WERI-Rb-1 (cell line): Measurements from ENCODE around the gene AGAP1.

Experiments used
- DNase-seq: peaks from one replicate; pipeline ENCODE4 v3.0.0-alpha.2; 2020
- H3K27ac ChIP-seq: fragments of 250-450 bp; sonication (Bioruptor Pico); 2 replicates; pipeline ENCODE4 v1.5.1; 2020; ENCODE audit warnings: mild to moderate bottlenecking, moderate library complexity
- H3K27me3 ChIP-seq: fragments of 250-450 bp; sonication (Bioruptor Pico); 2 replicates; pipeline ENCODE4 v1.5.1; 2021; ENCODE audit warnings: mild to moderate bottlenecking, low read depth, moderate library complexity; ENCODE audit not compliant: insufficient read depth, severe bottlenecking
- H3K36me3 ChIP-seq: fragments of 250-450 bp; sonication (Bioruptor Pico); 2 replicates; pipeline ENCODE4 v1.5.1; 2020; ENCODE audit warnings: mild to moderate bottlenecking, moderate library complexity
- H3K4me3 ChIP-seq: 2 replicates; pipeline ENCODE4 v1.5.1; 2011; ENCODE audit warnings: low read depth, mild to moderate bottlenecking, control low read depth, low read length
- H3K9me3 ChIP-seq: fragments of 250-450 bp; sonication (Bioruptor Pico); 2 replicates; pipeline ENCODE4 v1.5.1; 2021; ENCODE audit warnings: mild to moderate bottlenecking, moderate library complexity; ENCODE audit not compliant: severe bottlenecking
- CTCF ChIP-seq: IDR thresholded peaks from 2 replicates; pipeline ENCODE4 v1.5.1; 2011; ENCODE audit warnings: low read depth, mild to moderate bottlenecking, control low read depth, inconsistent platforms, low read length

The AGAP1 gene

DNA sequence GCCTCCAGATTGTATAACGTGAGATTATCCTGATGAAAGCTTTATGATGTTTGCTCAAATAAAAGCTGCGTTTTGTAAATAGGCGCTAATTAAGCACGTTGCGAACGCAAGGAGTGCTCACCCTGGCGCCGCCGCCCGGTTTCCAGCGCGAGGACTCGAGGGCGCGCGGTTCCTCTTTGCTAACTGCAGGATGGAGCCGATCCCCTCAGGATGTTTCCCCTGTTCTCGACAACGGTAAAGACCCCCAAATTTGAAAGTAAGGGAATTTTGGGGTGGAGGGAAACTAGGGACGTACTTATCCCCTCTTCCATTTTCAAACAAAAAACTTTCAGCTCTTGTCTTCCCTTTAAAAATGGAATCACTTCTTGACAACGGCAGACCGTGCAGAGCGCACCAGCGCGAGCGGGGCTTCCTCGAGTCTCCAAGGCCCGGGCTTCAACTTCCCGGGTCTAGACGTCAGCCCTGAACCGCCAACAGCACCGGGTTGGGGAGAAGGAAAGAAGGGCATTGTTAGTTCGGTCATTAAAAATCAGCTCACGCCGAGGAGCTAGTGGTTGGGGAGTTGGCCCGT lies 675.4 kb downstream of the AGAP1 start:
- peaks cover 5% of the 10 kb centered on the region for H3K9me3 ChIP-seq
- peaks cover 100% of the 10 kb centered on the region for H3K27me3 ChIP-seq
- H3K36me3 ChIP-seq: no peaks in the 10 kb centered on the region
- H3K27ac ChIP-seq: no peak overlapping the region
- no peak for TF ChIP-seq CTCF
- no peak overlapping the region for H3K4me3 ChIP-seq
- DNase-seq: no peak

GRCh38 chr2:236169741-236170589 lies 676.1 kb downstream of the AGAP1 start:
- TF ChIP-seq CTCF: no peak
- no peaks in the 10 kb centered on the region for H3K36me3 ChIP-seq
- no peak for DNase-seq
- peaks cover 4% of the 10 kb centered on the region for H3K9me3 ChIP-seq
- no peak overlapping the region for H3K4me3 ChIP-seq
- no peak overlapping the region for H3K27ac ChIP-seq
- peaks cover 100% of the 10 kb centered on the region for H3K27me3 ChIP-seq

DNA sequence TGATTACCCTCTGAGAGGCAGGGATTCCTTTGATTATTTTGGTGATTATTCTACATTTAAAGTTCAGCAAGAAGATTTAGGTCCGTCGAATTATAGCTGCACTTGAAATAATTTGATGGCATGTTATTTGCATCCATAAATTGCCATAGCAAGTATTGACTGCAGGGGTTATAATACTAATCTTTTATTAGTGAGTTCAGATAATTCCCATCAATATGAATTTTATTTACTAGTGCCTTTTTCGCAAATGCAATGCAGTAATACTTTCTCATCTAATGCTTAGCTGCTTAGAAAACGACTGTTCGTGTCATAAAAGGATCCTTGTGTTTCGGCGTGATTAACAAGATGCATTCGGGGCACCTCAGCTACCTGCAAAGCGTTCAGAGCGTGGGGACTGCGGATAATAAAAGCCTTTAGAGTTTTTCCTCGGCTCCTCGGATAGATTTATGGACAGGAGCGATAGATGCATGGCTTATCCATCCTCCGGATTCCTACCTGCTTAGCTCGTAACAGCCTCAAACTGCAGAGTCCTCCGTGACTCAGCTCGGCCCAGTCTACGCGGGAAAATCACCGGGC lies 676.8 kb downstream of the AGAP1 start:
- H3K27me3 ChIP-seq: peaks cover 99% of the 10 kb centered on the region
- no peak overlapping the region for H3K4me3 ChIP-seq
- no peak for DNase-seq

DNA sequence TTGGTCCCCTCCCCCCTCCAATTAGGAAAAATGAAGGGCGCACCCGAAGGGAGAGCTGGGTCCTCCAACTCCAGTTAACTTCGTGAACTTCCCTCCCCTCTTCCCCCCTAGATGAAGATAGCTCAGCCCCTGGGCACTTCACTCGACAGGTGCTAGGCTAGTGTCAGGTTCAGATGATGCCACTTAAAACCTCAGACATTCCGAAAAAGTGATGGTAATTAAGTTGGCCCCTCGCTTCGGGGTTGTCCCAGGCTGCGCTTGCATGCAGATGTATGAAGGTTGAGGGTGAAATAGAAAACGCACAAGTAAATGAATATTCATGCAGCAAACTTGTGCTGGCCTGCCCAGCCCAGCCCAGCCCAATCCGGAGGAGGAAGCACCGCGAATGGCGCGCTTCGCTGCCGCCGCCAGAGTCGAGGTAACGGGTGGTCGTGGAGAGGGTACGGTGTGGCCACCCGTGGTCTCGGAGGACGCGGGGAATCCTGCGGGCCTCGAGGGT lies 677.4 kb downstream of the AGAP1 start:
- Histone ChIP-seq H3K27me3 (peaks cover 99% of the 10 kb centered on the region), H3K9me3 (peaks cover 4% of the 10 kb centered on the region), H3K36me3 (no peaks in the 10 kb centered on the region), H3K4me3 (no peak overlapping the region), H3K27ac (no peak overlapping the region)
- no peak for TF ChIP-seq CTCF
- no peak for DNase-seq

More for the DNA sequence above, 676.8 kb downstream of the AGAP1 start:
- peaks cover 4% of the 10 kb centered on the region for H3K9me3 ChIP-seq
- no peak overlapping the region for H3K27ac ChIP-seq
- no peaks in the 10 kb centered on the region for H3K36me3 ChIP-seq
- no peak for TF ChIP-seq CTCF

DNA sequence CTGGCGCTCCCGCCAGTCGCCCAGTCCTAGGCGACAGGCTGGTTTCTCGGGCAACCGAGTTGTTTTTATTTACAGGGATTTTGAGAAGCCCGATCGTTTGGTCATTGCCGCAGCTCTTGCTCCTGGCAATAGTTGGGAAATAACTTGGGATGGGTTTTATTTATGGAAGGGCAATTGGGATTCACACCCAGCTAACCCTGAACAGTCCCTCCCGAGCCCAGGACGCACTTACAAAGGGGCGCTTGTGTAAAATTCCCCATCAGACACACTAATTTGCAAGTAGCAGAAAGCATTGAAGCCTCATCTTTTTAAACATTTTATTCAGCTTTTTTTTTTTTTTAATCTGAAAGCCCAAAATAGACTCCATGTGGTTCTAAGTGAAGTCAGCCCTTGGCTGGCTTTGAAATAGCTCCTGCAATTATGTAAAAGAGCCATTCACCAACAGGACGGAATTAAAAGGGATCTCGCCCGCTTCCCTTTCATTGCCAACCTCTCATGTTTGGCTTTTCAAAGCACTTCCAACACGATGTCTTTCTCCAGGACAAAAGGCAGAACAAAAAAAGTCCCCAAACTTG lies 677.9 kb downstream of the AGAP1 start:
- TF ChIP-seq CTCF: no peak
- H3K36me3 ChIP-seq: no peaks in the 10 kb centered on the region
- H3K9me3 ChIP-seq: peaks cover 4% of the 10 kb centered on the region
- H3K4me3 ChIP-seq: no peak overlapping the region
- no peak for DNase-seq
- no peak overlapping the region for H3K27ac ChIP-seq
- H3K27me3 ChIP-seq: peaks cover 98% of the 10 kb centered on the region
